H9 (cell line): ENCODE data around the gene TPTE2. TPM values are rescaled to one million over a fixed set of nuclear protein-coding genes. Genes with fewer than 3 reads are reported as not detected.

ENCODE experiments used
- DNase-seq: peaks from one replicate; pipeline ENCODE4 v3.0.0-alpha.2; 2017
- H2AFZ ChIP-seq: one replicate; pipeline ENCODE4 v1.6.1; 2013; ENCODE audit warnings: mild to moderate bottlenecking, low read length, control low read depth, moderate library complexity
- H2AK5ac ChIP-seq: 2 replicates; pipeline ENCODE4 v1.6.1; 2013; ENCODE audit warnings: low read length, control low read depth, mixed read lengths; ENCODE audit not compliant: insufficient read length
- H2BK120ac ChIP-seq: one replicate; pipeline ENCODE4 v1.6.1; 2013; ENCODE audit warnings: low read depth, mild to moderate bottlenecking, low read length, control low read depth, inconsistent platforms; ENCODE audit not compliant: poor library complexity, severe bottlenecking
- H2BK12ac ChIP-seq: 2 replicates; pipeline ENCODE4 v1.6.1; 2013; ENCODE audit warnings: low read length, control low read depth, mixed read lengths, low read depth; ENCODE audit not compliant: insufficient read length
- H2BK15ac ChIP-seq: 2 replicates; pipeline ENCODE4 v1.6.1; 2013; ENCODE audit warnings: low read depth, low read length, control low read depth
- H2BK20ac ChIP-seq: one replicate; pipeline ENCODE4 v1.6.1; 2013; ENCODE audit warnings: low read depth, mild to moderate bottlenecking, low read length, control low read depth, inconsistent platforms; ENCODE audit not compliant: poor library complexity, severe bottlenecking
- H2BK5ac ChIP-seq: 2 replicates; pipeline ENCODE4 v1.6.1; 2013; ENCODE audit warnings: low read length, control low read depth, mixed read lengths; ENCODE audit not compliant: insufficient read length
- H3K14ac ChIP-seq: 2 replicates; pipeline ENCODE4 v1.6.1; 2013; ENCODE audit warnings: low read length, control low read depth; ENCODE audit not compliant: insufficient read depth
- H3K18ac ChIP-seq: 2 replicates; pipeline ENCODE4 v1.6.1; 2013; ENCODE audit warnings: low read depth, mild to moderate bottlenecking, mixed read lengths, low read length, control low read depth; ENCODE audit not compliant: insufficient read length
- H3K23ac ChIP-seq: 2 replicates; pipeline ENCODE4 v1.6.1; 2013; ENCODE audit warnings: low read length, control low read depth, mixed read lengths, low read depth; ENCODE audit not compliant: insufficient read length
- H3K23me2 ChIP-seq: 2 replicates; pipeline ENCODE4 v1.6.1; 2013; ENCODE audit warnings: low read depth, mild to moderate bottlenecking, mixed read lengths, low read length, control low read depth; ENCODE audit not compliant: insufficient read length, poor library complexity, severe bottlenecking
- H3K27ac ChIP-seq: 2 replicates; pipeline ENCODE4 v1.5.1; 2013; ENCODE audit warnings: low read length, control low read depth, mixed read lengths, low read depth; ENCODE audit not compliant: insufficient read length
- H3K27me3 ChIP-seq: 2 replicates; pipeline ENCODE4 v1.6.1; 2013; ENCODE audit warnings: low read length, control low read depth, inconsistent platforms; ENCODE audit not compliant: insufficient read depth
- H3K4ac ChIP-seq: 2 replicates; pipeline ENCODE4 v1.6.1; 2013; ENCODE audit warnings: low read depth, mild to moderate bottlenecking, control low read depth, inconsistent platforms, low read length, moderate library complexity
- H3K4me1 ChIP-seq: 2 replicates; pipeline ENCODE4 v1.6.1; 2013; ENCODE audit warnings: low read length, control low read depth, inconsistent platforms; ENCODE audit not compliant: insufficient read depth
- H3K4me2 ChIP-seq: 2 replicates; pipeline ENCODE4 v1.6.1; 2013; ENCODE audit warnings: low read length, control low read depth, mixed read lengths; ENCODE audit not compliant: insufficient read length, insufficient read depth
- H3K56ac ChIP-seq: 2 replicates; pipeline ENCODE4 v1.6.1; 2013; ENCODE audit warnings: low read depth, mild to moderate bottlenecking, mixed read lengths, low read length, control low read depth; ENCODE audit not compliant: insufficient read length
- H3K79me1 ChIP-seq: 2 replicates; pipeline ENCODE4 v1.6.1; 2013; ENCODE audit warnings: low read depth, mild to moderate bottlenecking, moderate library complexity, low read length, control low read depth, inconsistent platforms; ENCODE audit not compliant: insufficient read depth, poor library complexity, severe bottlenecking
- H3K79me2 ChIP-seq: 2 replicates; pipeline ENCODE4 v1.6.1; 2013; ENCODE audit warnings: low read length, control low read depth, inconsistent platforms; ENCODE audit not compliant: insufficient read depth
- H3K9ac ChIP-seq: 2 replicates; pipeline ENCODE4 v1.6.1; 2013; ENCODE audit warnings: low read length, control low read depth, mixed read lengths; ENCODE audit not compliant: insufficient read length; ENCODE audit errors: extremely low read depth
- H3K9me3 ChIP-seq: one replicate; pipeline ENCODE4 v1.6.1; 2013; ENCODE audit warnings: low read depth, low read length, inconsistent platforms; ENCODE audit not compliant: control insufficient read depth
- H3T11ph ChIP-seq: one replicate; pipeline ENCODE4 v1.6.1; 2013; ENCODE audit warnings: mild to moderate bottlenecking, low read length, control low read depth, inconsistent platforms
- H4K20me1 ChIP-seq: one replicate; pipeline ENCODE4 v1.6.1; 2013; ENCODE audit not compliant: control insufficient read depth, insufficient read length, insufficient read depth
- H4K5ac ChIP-seq: 2 replicates; pipeline ENCODE4 v1.6.1; 2013; ENCODE audit warnings: low read depth, mild to moderate bottlenecking, mixed read lengths, low read length, control low read depth; ENCODE audit not compliant: insufficient read length
- H4K8ac ChIP-seq: replicated peaks from 2 replicates; pipeline ENCODE4 v1.6.1; 2013; ENCODE audit warnings: low read length, control low read depth, mixed read lengths, low read depth; ENCODE audit not compliant: insufficient read length
- H4K91ac ChIP-seq: 2 replicates; pipeline ENCODE4 v1.6.1; 2013; ENCODE audit warnings: low read depth, mild to moderate bottlenecking, moderate library complexity, mixed read lengths, low read length, control low read depth; ENCODE audit not compliant: insufficient read length
- H3K27ac Mint-ChIP-seq, 3 experiments: 2 replicates in 2 of 3; 3 replicates in 1 of 3; pipeline ENCODE4 v1.8.0; 2020 to 2021; ENCODE audit warnings: mixed read lengths in 3 of 3, mild to moderate bottlenecking in 1 of 3, moderate library complexity in 1 of 3
- H3K27me3 Mint-ChIP-seq: 2 replicates; pipeline ENCODE4 v1.8.0; 2021; ENCODE audit warnings: low read depth, mild to moderate bottlenecking, moderate library complexity, mixed read lengths
- H3K36me3 Mint-ChIP-seq, 3 experiments: 2 replicates in 2 of 3; 3 replicates in 1 of 3; pipeline ENCODE4 v1.8.0; 2020 to 2021; ENCODE audit warnings: low read depth in 3 of 3, mixed read lengths in 3 of 3; ENCODE audit not compliant: insufficient read depth in 1 of 3
- H3K4me1 Mint-ChIP-seq, 2 experiments: 2 replicates each; pipeline ENCODE4 v1.8.0; 2020; ENCODE audit warnings: mixed read lengths in 2 of 2
- H3K4me3 Mint-ChIP-seq, 2 experiments: 2 replicates in 1 of 2; 3 replicates in 1 of 2; pipeline ENCODE4 v1.8.0; 2020 to 2021; ENCODE audit warnings: mild to moderate bottlenecking in 2 of 2, mixed read lengths in 2 of 2, moderate library complexity in 1 of 2
- H3K9me3 Mint-ChIP-seq, 2 experiments: 2 replicates in 1 of 2; 3 replicates in 1 of 2; pipeline ENCODE4 v1.8.0; 2020; ENCODE audit warnings: mild to moderate bottlenecking in 2 of 2, mixed read lengths in 2 of 2, moderate library complexity in 1 of 2
- CTCF ChIP-seq: fragments of 200-600 bp; sonication (generic); conservative IDR thresholded peaks from 3 replicates; pipeline ENCODE4 v1.8.0; 2021; ENCODE audit warnings: antibody characterized with exemption, mild to moderate bottlenecking
- WGBS: extraction: QIAGEN DNeasy Blood & Tissue Kit; methylation state at CpG from one replicate; pipeline ENCODE4 v1.1.7; 2013; ENCODE audit warnings: missing lambda C conversion rate, low lambda C conversion rate, mixed read lengths; ENCODE audit not compliant: insufficient read length; ENCODE audit errors: extremely low coverage; 5-methylcytosine and 5-hydroxymethylcytosine counted together
- total RNA-seq: library from RNA; stranded (reverse); gene quantifications from 2 replicates; pipeline ENCODE4 v1.2.1, GENCODE V29; 2021

TPTE2 gene
- total RNA-seq, 1 experiment from 2014 or later, result not detected

- H3K79me1 ChIP-seq, result no peaks in the 10 kb centered on the region
- no CpG with 5 or more reads among the region's 10 CpGs for WGBS
- Mint-ChIP-seq H3K27me3 (peaks cover 25% of the 10 kb centered on the region), H3K4me3 (no peak overlapping the region), H3K36me3 (peaks cover 21 to 29% (median 26%) of the 10 kb centered on the region in 3 experiments), H3K4me1 (peaks cover 1 to 2% of the 10 kb centered on the region in 2 experiments; a peak in 3 of 4 replicates), H3K9me3 (peaks cover 34 to 60% of the 10 kb centered on the region in 2 experiments), H3K27ac (no peak overlapping the region)
- H4K91ac ChIP-seq, result no peak overlapping the region
- H3K23me2 ChIP-seq, result no peaks in the 10 kb centered on the region
- H3K14ac ChIP-seq, result no peak overlapping the region
- no peak overlapping the region for H3K4ac ChIP-seq
- TF ChIP-seq CTCF, result no peak
- no peak for DNase-seq
- H4K5ac ChIP-seq, result no peak overlapping the region
- no peaks in the 10 kb centered on the region for H4K20me1 ChIP-seq
- no peak overlapping the region for H3K9ac ChIP-seq
- no peak overlapping the region for H2BK120ac ChIP-seq
- peaks cover 12% of the 10 kb centered on the region for H3K9me3 ChIP-seq
- H2BK5ac ChIP-seq, result no peak overlapping the region
- H3K27me3 ChIP-seq, result no peaks in the 10 kb centered on the region; the same call in 1 of the 2 replicates
- no peak overlapping the region for H4K8ac ChIP-seq
- no peak overlapping the region for H3T11ph ChIP-seq
- no peak overlapping the region for H2BK15ac ChIP-seq
- H3K79me2 ChIP-seq, result no peaks in the 10 kb centered on the region
- no peak overlapping the region for H2AFZ ChIP-seq
- H2AK5ac ChIP-seq, result no peak overlapping the region
- H3K4me1 ChIP-seq, result no peaks in the 10 kb centered on the region
- no peak overlapping the region for H3K27ac ChIP-seq
- no peak overlapping the region for H2BK12ac ChIP-seq
- H3K56ac ChIP-seq, result no peak overlapping the region
- no peak overlapping the region for H3K18ac ChIP-seq
- no peak overlapping the region for H2BK20ac ChIP-seq
- H3K4me2 ChIP-seq, result no peak overlapping the region
- no peak overlapping the region for H3K23ac ChIP-seq
These were observed 46.3 kb upstream of the TPTE2 start for GRCh38 chr13:19607523-19608078.
